22Rv1 (cell line): ENCODE results near the gene C16orf78.
A peak's percentile ranks its signal among the peaks of the same experiment; 100 is the strongest.

ENCODE experiments used
- H3K27ac ChIP-seq: fragments of 450-650 bp; 2 replicates; pipeline ENCODE4 v1.5.1; 2017
- ZFX ChIP-seq: fragments of 450-650 bp; IDR thresholded peaks from 2 replicates; pipeline ENCODE4 v1.6.1; 2017; ENCODE audit warnings: antibody characterized with exemption, borderline replicate concordance
- TF ChIP-seq, protein P1 (sequence below): fragments of 450-650 bp; IDR thresholded peaks from 2 replicates; pipeline ENCODE4 v1.5.1; 2017; ENCODE audit warnings: mild to moderate bottlenecking

C16orf78 gene

DNA sequence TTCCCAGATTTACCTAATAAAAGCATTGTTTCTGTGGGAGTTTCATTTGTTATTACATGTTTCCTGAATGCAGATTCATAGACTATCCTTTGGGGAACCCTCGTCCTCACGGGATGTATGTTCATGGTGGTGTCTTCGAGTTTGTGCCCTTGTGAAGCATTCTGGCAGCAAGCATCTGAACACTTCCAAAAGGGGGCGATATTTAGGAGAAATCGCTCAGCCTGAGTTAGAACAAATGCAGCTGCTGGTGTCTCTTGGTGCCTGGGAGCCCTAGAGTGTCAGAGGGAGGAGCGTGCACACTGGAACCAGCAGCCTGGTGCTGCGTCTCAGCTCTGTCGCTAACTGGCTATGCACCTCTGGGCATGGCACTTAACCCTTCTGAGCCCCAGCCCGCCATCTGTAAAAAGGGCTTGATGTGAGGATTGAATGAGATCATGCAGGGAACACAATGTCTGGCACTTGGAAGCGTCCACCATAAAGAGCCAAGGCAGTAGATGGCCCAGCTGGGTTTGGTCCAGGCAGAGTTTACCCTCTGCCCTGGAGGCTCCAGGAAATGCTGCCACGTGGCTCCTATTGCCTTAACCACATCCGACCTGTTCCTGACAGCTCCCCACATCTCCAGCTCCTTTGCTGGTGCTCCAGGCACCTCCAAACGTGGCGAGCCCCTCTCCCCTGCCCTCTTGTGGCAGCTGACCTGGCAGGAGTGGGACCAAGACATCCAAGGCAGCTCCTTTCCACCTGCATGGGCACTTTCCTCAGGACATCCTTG, 25.0 kb upstream of the C16orf78 start:
- no peak for TF ChIP-seq ZFX
- TF ChIP-seq, protein P1, sequence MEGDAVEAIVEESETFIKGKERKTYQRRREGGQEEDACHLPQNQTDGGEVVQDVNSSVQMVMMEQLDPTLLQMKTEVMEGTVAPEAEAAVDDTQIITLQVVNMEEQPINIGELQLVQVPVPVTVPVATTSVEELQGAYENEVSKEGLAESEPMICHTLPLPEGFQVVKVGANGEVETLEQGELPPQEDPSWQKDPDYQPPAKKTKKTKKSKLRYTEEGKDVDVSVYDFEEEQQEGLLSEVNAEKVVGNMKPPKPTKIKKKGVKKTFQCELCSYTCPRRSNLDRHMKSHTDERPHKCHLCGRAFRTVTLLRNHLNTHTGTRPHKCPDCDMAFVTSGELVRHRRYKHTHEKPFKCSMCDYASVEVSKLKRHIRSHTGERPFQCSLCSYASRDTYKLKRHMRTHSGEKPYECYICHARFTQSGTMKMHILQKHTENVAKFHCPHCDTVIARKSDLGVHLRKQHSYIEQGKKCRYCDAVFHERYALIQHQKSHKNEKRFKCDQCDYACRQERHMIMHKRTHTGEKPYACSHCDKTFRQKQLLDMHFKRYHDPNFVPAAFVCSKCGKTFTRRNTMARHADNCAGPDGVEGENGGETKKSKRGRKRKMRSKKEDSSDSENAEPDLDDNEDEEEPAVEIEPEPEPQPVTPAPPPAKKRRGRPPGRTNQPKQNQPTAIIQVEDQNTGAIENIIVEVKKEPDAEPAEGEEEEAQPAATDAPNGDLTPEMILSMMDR: peak; percentile 23

GRCh38 chr16:49349446-49350168, 24.0 kb upstream of the C16orf78 start:
- H3K27ac ChIP-seq: no peak overlapping the region
- no peak for TF ChIP-seq ZFX
- TF ChIP-seq, protein P1: no peak

More for the DNA sequence above, 25.0 kb upstream of the C16orf78 start:
- H3K27ac ChIP-seq: no peak overlapping the region

DNA sequence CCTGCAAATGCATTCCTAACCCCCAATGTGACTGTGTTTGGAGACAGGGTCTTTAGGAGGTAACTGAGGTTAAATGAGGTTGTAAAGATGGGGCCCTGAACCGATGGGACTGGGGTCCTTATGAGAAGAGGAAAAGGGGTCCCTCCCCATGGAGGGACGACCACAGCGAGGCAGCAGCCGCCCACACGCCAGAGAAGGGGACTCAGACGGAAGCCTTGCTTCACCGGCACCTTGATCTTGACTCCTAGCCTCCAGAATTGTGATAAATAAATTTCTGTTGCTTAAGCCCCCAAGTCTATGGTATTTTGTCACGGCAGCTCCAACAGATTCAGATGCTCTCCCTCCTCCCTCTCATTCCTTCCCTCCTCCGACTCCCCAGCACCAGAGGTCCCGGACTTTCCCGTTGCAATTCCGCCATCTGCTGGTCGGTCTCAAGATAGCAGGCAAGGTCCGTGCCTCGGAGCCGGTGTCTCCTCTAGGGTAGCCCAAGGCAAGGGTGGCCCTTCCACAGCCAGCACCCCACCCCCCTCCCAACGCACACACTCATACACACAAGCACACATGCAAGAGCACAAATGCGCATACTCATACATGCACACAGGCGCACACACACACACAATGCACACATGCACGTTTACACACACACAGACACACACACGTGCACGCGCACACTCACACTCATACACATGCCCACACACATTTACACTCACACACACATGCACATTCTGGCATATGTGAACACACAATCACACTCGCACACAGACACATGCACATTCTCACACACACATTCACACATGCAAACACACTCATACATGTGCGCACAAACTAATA, 23.1 kb upstream of the C16orf78 start:
- TF ChIP-seq ZFX: no peak
- TF ChIP-seq, protein P1: peak; percentile 82
- no peak overlapping the region for H3K27ac ChIP-seq

GRCh38 chr16:49351096-49351487, 22.5 kb upstream of the C16orf78 start:
- TF ChIP-seq ZFX: no peak
- TF ChIP-seq, protein P1: no peak
- no peak overlapping the region for H3K27ac ChIP-seq

GRCh38 chr16:49352892-49353291, 20.7 kb upstream of the C16orf78 start:
- H3K27ac ChIP-seq: no peak overlapping the region
- TF ChIP-seq, protein P1: peak; percentile 38
- TF ChIP-seq ZFX: no peak

DNA sequence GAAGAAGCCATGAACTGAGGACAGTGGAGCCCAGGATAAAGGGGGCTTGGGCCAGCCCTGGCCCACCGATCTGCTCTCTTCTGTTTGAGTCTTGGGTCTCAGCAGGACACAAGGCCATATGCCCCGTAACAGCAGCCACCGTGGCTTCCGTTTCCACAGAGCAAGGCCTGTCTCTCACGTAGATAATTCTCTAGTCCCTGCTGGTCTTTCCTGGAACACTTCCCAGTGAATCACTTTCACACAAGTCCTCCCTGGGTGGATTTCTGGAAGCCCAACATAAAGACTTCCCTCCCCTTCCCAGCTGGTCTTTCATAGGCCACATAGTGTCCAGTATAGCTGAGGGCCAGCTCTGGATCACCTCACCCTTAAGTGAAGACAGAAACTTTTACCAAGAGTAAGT, 19.9 kb upstream of the C16orf78 start:
- H3K27ac ChIP-seq: no peak overlapping the region
- TF ChIP-seq ZFX: no peak
- TF ChIP-seq, protein P1: no peak
